ENCODE results near the gene SLC35A4. TPM values are rescaled to one million over a fixed set of nuclear protein-coding genes. Genes with fewer than 3 reads are reported as not detected.
"Not testable (repeated sequence)": the region's sequence is repeated elsewhere in the genome, so short reads cannot be mapped to it uniquely, and the experiment has no call there.

SLC35A4 gene
- total RNA-seq, 1 donor from 2014 or later = 21.4 TPM

- H3K9me3 ChIP-seq = no peaks in the 10 kb centered on the region
- no peak for TF ChIP-seq POLR2A (IDR thresholded peaks at IDR 0.05)
- H3K36me3 ChIP-seq = no peaks in the 10 kb centered on the region
- intact Hi-C loops (cut with DNase I) = no loop called here
- H3K27me3 ChIP-seq = no peaks in the 10 kb centered on the region
- H3K27ac ChIP-seq = no peak overlapping the region
- no peaks in the 10 kb centered on the region for H3K4me1 ChIP-seq
- H3K4me3 ChIP-seq = no peak overlapping the region
- DNase-seq (ENCODE audit: extremely low spot score in 2 of 2) = no peak
Observed at GRCh38 chr5:140575309-140575708, 10.7 kb downstream of the SLC35A4 start.

- Histone ChIP-seq H3K4me1 (no peaks in the 10 kb centered on the region), H3K4me3 (no peak overlapping the region), H3K27me3 (no peaks in the 10 kb centered on the region), H3K36me3 (no peaks in the 10 kb centered on the region), H3K27ac (no peak overlapping the region), H3K9me3 (no peaks in the 10 kb centered on the region)
- TF ChIP-seq POLR2AphosphoS5 (IDR thresholded peaks at IDR 0.05; ENCODE audit: insufficient read depth in 1 of 2, low read depth in 1 of 2) = no peak
- TF ChIP-seq POLR2A (IDR thresholded peaks at IDR 0.05) = no peak
- no peak for TF ChIP-seq CTCF (IDR thresholded peaks at IDR 0.05)
- intact Hi-C loops (cut with DNase I) = no loop called here
- DNase-seq (ENCODE audit: extremely low spot score in 2 of 2) = no peak
Observed at GRCh38 chr5:140576776-140577201, 12.2 kb downstream of the SLC35A4 start.

- H3K27me3 ChIP-seq; intact Hi-C loops (cut with DNase I); H3K27ac ChIP-seq; H3K4me3 ChIP-seq; H3K9me3 ChIP-seq; H3K36me3 ChIP-seq; H3K4me1 ChIP-seq; DNase-seq (ENCODE audit: extremely low spot score in 2 of 2): not testable (repeated sequence)
Observed at GRCh38 chr5:140579188-140579747, 14.6 kb downstream of the SLC35A4 start.

- no peaks in the 10 kb centered on the region for H3K36me3 ChIP-seq
- intact Hi-C loops (cut with DNase I) = no loop called here
- H3K9me3 ChIP-seq = no peaks in the 10 kb centered on the region
- DNase-seq (ENCODE audit: extremely low spot score in 2 of 2) = no peak
- no peaks in the 10 kb centered on the region for H3K27me3 ChIP-seq
- TF ChIP-seq CTCF (IDR thresholded peaks at IDR 0.05) = no peak
- TF ChIP-seq POLR2A (IDR thresholded peaks at IDR 0.05) = no peak
- no peak for TF ChIP-seq POLR2AphosphoS5 (IDR thresholded peaks at IDR 0.05; ENCODE audit: insufficient read depth in 1 of 2, low read depth in 1 of 2)
- H3K4me3 ChIP-seq = no peak overlapping the region
- H3K4me1 ChIP-seq = no peaks in the 10 kb centered on the region
- no peak overlapping the region for H3K27ac ChIP-seq
Observed at GRCh38 chr5:140587495-140587894, 22.9 kb downstream of the SLC35A4 start.

GRCh38 chr5:140588311-140589070, 23.9 kb downstream of the SLC35A4 start:
- intact Hi-C loops (cut with DNase I) = no loop called here
- H3K27ac ChIP-seq = no peak overlapping the region
- H3K9me3 ChIP-seq = no peaks in the 10 kb centered on the region
- no peaks in the 10 kb centered on the region for H3K4me1 ChIP-seq
- no peak for DNase-seq (ENCODE audit: extremely low spot score in 2 of 2)
- TF ChIP-seq POLR2A (IDR thresholded peaks at IDR 0.05) = no peak
- no peak for TF ChIP-seq POLR2AphosphoS5 (IDR thresholded peaks at IDR 0.05; ENCODE audit: insufficient read depth in 1 of 2, low read depth in 1 of 2)
- TF ChIP-seq CTCF (IDR thresholded peaks at IDR 0.05) = no peak
- no peaks in the 10 kb centered on the region for H3K27me3 ChIP-seq
- no peaks in the 10 kb centered on the region for H3K36me3 ChIP-seq
- no peak overlapping the region for H3K4me3 ChIP-seq

GRCh38 chr5:140590861-140591260, 26.2 kb downstream of the SLC35A4 start:
- DNase-seq (ENCODE audit: extremely low spot score in 2 of 2) = no peak
- H3K4me1 ChIP-seq = no peaks in the 10 kb centered on the region
- no peak overlapping the region for H3K4me3 ChIP-seq
- intact Hi-C loops (cut with DNase I) = no loop called here
- no peaks in the 10 kb centered on the region for H3K36me3 ChIP-seq
- H3K27me3 ChIP-seq = no peaks in the 10 kb centered on the region
- H3K9me3 ChIP-seq = no peaks in the 10 kb centered on the region
- no peak overlapping the region for H3K27ac ChIP-seq
- no peak for TF ChIP-seq POLR2A (IDR thresholded peaks at IDR 0.05)
- no peak for TF ChIP-seq CTCF (IDR thresholded peaks at IDR 0.05)
- TF ChIP-seq POLR2AphosphoS5 (IDR thresholded peaks at IDR 0.05; ENCODE audit: insufficient read depth in 1 of 2, low read depth in 1 of 2) = no peak
